ENCODE data around the gene CHRND. TPM values are rescaled to one million over a fixed set of nuclear protein-coding genes. Genes with fewer than 3 reads are reported as not detected.

CHRND gene
- total and polyA plus RNA-seq, 2 of the 13 experiments (the other 11 are each of a cell fraction or from before 2014, with no cell fraction given): 0.18 TPM; not detected in 1

DNA sequence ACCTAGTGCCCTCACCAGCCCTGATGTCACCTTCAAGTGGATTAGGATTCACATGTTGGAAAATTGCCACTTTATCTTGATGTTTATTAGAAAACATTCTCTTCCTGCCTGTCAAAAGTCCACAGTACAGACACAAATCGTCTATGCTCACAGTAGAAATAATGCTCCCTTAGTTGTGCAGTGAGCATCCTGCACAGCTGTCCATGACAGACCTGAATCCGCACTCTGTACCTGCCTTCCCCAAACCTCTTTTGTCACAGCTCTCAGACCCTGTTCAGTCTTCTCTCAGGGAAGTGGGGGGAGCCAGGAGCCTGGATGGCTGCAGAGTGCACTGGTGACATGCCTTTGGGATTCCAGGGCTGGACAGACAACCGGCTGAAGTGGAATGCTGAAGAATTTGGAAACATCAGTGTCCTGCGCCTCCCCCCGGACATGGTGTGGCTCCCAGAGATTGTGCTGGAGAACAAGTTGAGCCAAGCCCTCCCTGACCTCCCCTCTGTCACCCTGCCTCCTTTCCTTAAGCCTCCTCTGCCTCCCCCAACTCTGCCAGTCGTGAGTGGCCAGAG, 2.0 kb downstream of the CHRND start:
- Histone ChIP-seq H3K4me3 (replicated peaks in 1 of 3; ENCODE audit: insufficient read depth in 1 of 3, low read depth in 2 of 3, low read length in 3 of 3) (no peak overlapping the region), H3K36me3 (replicated peaks in 1 of 2; ENCODE audit: control insufficient read depth in 1 of 2, insufficient read depth in 2 of 2, low read length in 2 of 2) (no peaks in the 10 kb centered on the region), H3K79me2 (ENCODE audit: insufficient read depth, low read length) (no peaks in the 10 kb centered on the region), H2AFZ (ENCODE audit: low read length) (no peak overlapping the region), H3K9ac (ENCODE audit: insufficient read depth, low read depth, low read length) (no peak overlapping the region), H3K27me3 (ENCODE audit: control insufficient read depth in 1 of 2, insufficient read depth in 2 of 2, low read length in 2 of 2) (peaks cover 28 to 80% of the 10 kb centered on the region in 2 experiments; a peak in 4 of 5 replicates), H3K27ac (ENCODE audit: extremely low read length, insufficient read depth, low read length) (no peak overlapping the region), H4K20me1 (ENCODE audit: insufficient read depth, low read length) (no peaks in the 10 kb centered on the region), H3K9me3 (ENCODE audit: low read length) (no peaks in the 10 kb centered on the region), H3K4me1 (ENCODE audit: insufficient read depth, low read length) (peaks cover 36% of the 10 kb centered on the region), H3K4me2 (ENCODE audit: low read depth, low read length) (no peak overlapping the region)
- in situ Hi-C loops (cut with HindIII; ENCODE audit: extremely low pct_ligation_motif_present, low pct_unique_long_range_greater_than_20kb): no loop called here
- 20% methylated on average over 6 of the region's 6 CpGs for WGBS (ENCODE audit: low lambda C conversion rate)
- intact Hi-C loops (cut with micrococcal nuclease; ENCODE audit: unreplicated experiment): loop anchor here (10.0 kb wide), 1 partner anchor 623 kb away; no protein-coding TSS in a partner anchor
- ATAC-seq: no peak
- BruUV-seq (replicated peaks): no TSS peak
- TF ChIP-seq, protein P1, sequence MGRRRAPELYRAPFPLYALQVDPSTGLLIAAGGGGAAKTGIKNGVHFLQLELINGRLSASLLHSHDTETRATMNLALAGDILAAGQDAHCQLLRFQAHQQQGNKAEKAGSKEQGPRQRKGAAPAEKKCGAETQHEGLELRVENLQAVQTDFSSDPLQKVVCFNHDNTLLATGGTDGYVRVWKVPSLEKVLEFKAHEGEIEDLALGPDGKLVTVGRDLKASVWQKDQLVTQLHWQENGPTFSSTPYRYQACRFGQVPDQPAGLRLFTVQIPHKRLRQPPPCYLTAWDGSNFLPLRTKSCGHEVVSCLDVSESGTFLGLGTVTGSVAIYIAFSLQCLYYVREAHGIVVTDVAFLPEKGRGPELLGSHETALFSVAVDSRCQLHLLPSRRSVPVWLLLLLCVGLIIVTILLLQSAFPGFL (CRISPR knock-in tag; IDR thresholded peaks at IDR 0.05): no peak
- TF ChIP-seq, protein P2, sequence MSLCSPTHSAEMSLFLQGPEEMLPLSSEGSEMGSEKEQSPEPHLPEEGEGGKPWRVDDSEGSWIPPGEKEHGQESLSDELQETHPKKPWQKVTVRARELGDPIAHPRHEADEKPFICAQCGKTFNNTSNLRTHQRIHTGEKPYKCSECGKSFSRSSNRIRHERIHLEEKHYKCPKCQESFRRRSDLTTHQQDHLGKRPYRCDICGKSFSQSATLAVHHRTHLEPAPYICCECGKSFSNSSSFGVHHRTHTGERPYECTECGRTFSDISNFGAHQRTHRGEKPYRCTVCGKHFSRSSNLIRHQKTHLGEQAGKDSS (CRISPR knock-in tag; IDR thresholded peaks at IDR 0.05; ENCODE audit: borderline replicate concordance, low read depth): 0 out of 2 replicates have a peak, but pooled peaks have one; percentile 54
- no peak for TF ChIP-seq PTBP1 (IDR thresholded peaks at IDR 0.05; ENCODE audit: low read depth, low read length, poor library complexity, severe bottlenecking)
- TF ChIP-seq ZMYM3 (CRISPR knock-in tag; IDR thresholded peaks at IDR 0.05): peak; percentile 91
- no peak for TF ChIP-seq ZNF674 (CRISPR knock-in tag; IDR thresholded peaks at IDR 0.05; ENCODE audit: low read depth)
- ChIA-PET POLR2A (no interaction called here), CTCF (ENCODE audit: low intra/inter-chr PET ratio, low total read pairs) (no interaction called here)
- DNase-seq (ENCODE audit: low spot score): no peak
- no peak for FAIRE-seq
